Putamen (tissue), 1 donor: Measurements from ENCODE around the gene MSRB1.

Experiments
- DNase-seq: peaks from one replicate; pipeline ENCODE4 v3.0.0-alpha.2; 2016; ENCODE audit warnings: low spot score

MSRB1 gene

DNA sequence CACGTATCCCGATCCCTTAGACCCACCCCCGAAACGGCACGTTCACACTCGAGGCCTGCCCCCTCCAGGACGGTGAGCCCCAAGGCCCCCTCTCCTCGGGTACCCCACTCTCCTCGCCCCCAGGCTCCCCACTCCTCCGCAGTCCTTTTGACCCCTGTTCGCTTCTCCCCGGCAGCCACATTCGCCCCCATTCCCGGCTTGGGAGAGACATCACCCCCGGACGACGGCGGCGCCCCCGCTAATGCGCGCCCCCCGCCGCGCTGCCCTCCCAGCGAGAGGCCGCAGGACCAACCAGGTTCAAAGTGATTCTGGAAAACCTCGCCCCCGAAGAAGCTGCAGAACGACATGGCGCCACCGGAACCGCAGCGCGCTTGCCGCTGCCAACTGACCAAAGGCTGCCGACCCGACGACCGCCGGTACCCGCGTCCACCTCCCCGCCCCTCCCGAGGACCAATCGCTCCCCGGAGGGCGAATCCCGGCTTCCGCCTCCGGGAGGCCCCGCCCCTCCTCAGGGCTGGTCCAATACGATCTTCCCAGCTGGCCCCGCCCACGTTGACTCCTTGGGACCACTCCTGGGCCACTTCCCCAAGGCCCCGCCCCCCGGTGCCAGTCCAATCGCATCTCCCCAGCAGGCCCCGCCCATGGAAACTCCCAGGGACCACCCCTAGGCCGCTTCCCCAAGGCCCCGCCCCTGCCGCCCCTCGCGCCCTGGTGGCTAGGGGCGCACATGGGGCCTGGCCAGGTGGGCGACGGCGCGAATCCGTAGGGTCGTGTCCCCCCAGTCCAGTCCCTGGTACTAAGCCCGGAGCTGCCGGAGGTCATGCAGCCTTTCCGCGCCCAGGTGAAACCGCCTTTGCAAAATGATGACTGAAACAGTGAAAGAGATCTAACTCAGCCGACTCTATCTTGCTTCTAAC is at the start of gene MSRB1:
Gene MSRB1, minus strand, starts transcription at position 390 of the 917 bp plus-strand sequence. Its CDS starts 43 bp downstream, at position 347.
- peak; percentile 99 for DNase-seq

- DNase-seq: peak; percentile 77
Observed at GRCh38 chr16:1991948-1992703, 49.1 kb upstream of the MSRB1 start.

GRCh38 chr16:1991588-1991947 is 48.6 kb upstream of the MSRB1 start:
- DNase-seq: no peak

DNA sequence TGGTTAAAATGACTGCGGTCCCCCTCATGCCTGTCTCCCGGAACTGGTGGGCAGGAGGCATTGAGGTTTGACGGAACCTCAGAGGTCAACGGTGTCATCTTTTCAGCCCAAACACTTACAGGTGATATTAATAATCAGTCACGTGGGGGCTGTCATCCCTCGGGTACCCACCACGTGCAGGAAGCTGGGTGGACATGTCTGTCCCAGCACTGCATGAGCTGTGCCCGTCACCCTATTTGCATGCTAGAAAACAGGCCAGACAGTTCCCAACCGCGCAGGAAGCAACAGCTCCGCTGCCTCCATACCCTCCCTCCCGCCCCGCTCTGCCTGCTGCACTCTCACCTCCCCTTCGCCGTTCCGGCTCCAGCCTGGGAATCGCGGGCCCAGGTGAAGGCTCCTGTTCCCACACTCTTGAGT is 48.1 kb upstream of the MSRB1 start:
- no peak for DNase-seq

GRCh38 chr16:1990351-1991134 is 47.5 kb upstream of the MSRB1 start:
- DNase-seq: no peak

- DNase-seq: no peak
Observed at GRCh38 chr16:1990101-1990350, 47.0 kb upstream of the MSRB1 start.

GRCh38 chr16:1989209-1990100 is 46.5 kb upstream of the MSRB1 start, which contains the start of gene SYNGR3:
Gene SYNGR3 (plus strand): TSS chr16:1989970. CDS start chr16:1990103, 133 bp downstream.
- no peak for DNase-seq

DNA sequence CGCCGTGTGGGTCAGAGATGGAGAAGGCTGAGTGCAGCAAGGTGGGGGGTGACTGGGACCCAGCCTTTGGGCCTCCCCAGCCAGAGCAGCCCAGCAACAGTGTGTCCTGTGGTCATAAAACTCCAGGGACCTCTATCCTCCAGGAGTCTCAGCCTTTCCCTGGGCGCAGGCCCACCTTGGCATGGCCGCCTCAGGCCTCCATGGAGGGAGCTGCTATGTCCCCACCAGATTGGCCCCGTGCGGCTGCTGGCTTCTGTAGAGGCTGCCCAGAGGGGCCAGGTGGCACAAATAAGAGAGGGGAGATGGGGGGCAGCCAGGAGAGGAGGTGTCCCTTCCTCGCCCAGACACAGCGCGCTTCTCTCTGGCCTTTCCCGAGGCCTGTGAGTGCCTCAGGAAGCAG is 44.2 kb upstream of the MSRB1 start:
- no peak for DNase-seq

GRCh38 chr16:1985466-1986150 is 42.6 kb upstream of the MSRB1 start:
- no peak for DNase-seq

- DNase-seq: peak; percentile 31
Observed at GRCh38 chr16:1984347-1985225, 41.6 kb upstream of the MSRB1 start.

- peak; percentile 92 for DNase-seq
Observed at GRCh38 chr16:1983544-1984346, 40.7 kb upstream of the MSRB1 start, which contains the start of gene GFER. Gene GFER (plus strand): TSS chr16:1984193. CDS start chr16:1984219, 26 bp downstream.

- DNase-seq: no peak
Observed at GRCh38 chr16:1982991-1983543, 40.1 kb upstream of the MSRB1 start.

GRCh38 chr16:1982013-1982433 is 39.0 kb upstream of the MSRB1 start:
- DNase-seq: peak; percentile 32

- no peak for DNase-seq
Observed at GRCh38 chr16:1981398-1981836, 38.4 kb upstream of the MSRB1 start, which contains the start of gene NOXO1. Gene NOXO1 (minus strand): TSS chr16:1981469. CDS start chr16:1981179, 290 bp downstream.

DNA sequence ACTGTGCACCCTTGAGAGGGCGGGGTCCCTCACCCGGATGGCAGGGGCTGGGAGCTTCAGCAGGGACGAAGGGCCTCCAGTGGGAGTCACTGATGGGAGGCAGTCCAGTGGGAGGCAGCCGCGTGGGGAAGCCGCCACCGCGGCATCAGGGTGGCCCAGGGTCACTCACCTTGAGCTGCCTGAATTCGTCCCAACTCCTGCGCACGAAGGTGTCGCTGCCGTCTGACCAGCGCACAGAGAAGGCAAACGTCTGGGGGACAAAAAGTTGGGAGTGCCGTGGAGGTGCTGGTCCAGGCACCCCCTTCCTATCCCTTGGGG is 37.7 kb upstream of the MSRB1 start:
- no peak for DNase-seq

DNA sequence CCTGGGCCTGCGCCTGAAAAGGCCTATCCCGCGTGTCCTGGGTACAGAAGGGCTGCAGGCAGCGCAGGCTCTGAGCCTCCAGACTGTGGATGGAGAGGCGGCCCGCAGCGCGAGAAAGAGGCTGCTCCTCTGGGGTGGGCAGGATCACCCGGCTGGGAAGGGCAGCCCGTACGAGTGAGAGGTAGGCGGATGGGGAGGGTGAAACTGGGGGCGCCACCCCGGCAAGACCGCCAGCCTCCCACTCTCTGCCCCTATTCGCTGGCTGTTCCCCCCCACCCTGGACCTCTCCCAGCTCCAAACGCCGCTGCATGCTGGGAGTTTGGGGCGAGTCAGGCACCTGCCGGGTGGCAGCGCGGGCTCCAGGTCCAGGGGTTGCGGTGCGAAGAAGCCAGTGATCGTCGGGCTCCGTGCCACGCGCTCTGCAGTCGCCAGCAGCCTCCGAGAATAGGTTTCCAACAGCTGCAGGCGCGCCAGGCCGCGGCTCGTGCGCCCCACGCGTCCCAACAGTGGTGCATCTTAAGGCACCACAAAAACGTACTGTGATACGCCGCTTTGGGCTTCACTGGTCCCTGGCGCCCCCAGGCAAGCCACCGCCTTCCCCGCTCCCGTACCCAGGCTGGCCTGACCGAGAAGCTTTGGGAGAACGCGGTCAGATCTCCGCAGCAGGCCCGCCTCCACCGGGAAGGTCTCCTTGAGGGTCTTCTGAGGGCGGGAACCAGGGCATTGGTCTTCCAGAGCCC is 37.2 kb upstream of the MSRB1 start:
- DNase-seq: no peak

- DNase-seq: no peak
Observed at GRCh38 chr16:1979271-1980029, 36.5 kb upstream of the MSRB1 start.
